ENCODE data around the gene PHLPP1. TPM values are rescaled to one million over a fixed set of nuclear protein-coding genes. Genes with fewer than 3 reads are reported as not detected.
"Not testable (repeated sequence)": the region's sequence is repeated elsewhere in the genome, so short reads cannot be mapped to it uniquely, and the experiment has no call there.

Gene PHLPP1
- total and polyA plus RNA-seq, 10 donors: 1.2 to 10.6 (median 6.7) TPM

GRCh38 chr18:62904396-62905285 is 189.3 kb downstream of the PHLPP1 start:
- Histone ChIP-seq H3K36me3 (peaks cover 0 to 45% (median 2%) of the 10 kb centered on the region in 6 donors), H3K4me3 (no peak overlapping the region), H3K4me1 (no peaks in the 10 kb centered on the region), H3K27me3 (replicated peaks in 1 of 7) (no peaks in the 10 kb centered on the region), H3K27ac (no peak overlapping the region), H3K9me3 (no peaks in the 10 kb centered on the region)
- no peak for DNase-seq
- intact Hi-C loops (cut with DNase I; ENCODE audit: low total_unique reads): no loop called here
- WGBS, 5 donors: 75 to 85% (median 83%) methylated on average over 2 of the region's 2 CpGs
- no peak for TF ChIP-seq POLR2AphosphoS5 (IDR thresholded peaks at IDR 0.05)
- no peak for TF ChIP-seq POLR2A (IDR thresholded peaks at IDR 0.05)
- TF ChIP-seq CTCF (IDR thresholded peaks at IDR 0.05 in 8 of 11, conservative IDR thresholded peaks at IDR 0.05 in 3 of 11): no peak

GRCh38 chr18:62912885-62913284 is 197.5 kb downstream of the PHLPP1 start:
- H3K36me3 ChIP-seq: peaks cover 0 to 5% (median 0%) of the 10 kb centered on the region in 6 donors
- DNase-seq: no peak
- intact Hi-C loops (cut with DNase I; ENCODE audit: low total_unique reads): no loop called here
- H3K27me3 ChIP-seq (replicated peaks in 1 of 7): no peaks in the 10 kb centered on the region
- H3K4me1 ChIP-seq: no peaks in the 10 kb centered on the region
- no peak overlapping the region for H3K27ac ChIP-seq
- WGBS, 5 donors: 45 to 71% (median 69%) methylated on average over 2 of the region's 2 CpGs
- no peak for TF ChIP-seq POLR2A (IDR thresholded peaks at IDR 0.05)
- TF ChIP-seq CTCF (IDR thresholded peaks at IDR 0.05 in 8 of 11, conservative IDR thresholded peaks at IDR 0.05 in 3 of 11): no peak
- no peak for TF ChIP-seq POLR2AphosphoS5 (IDR thresholded peaks at IDR 0.05)
- H3K9me3 ChIP-seq: no peaks in the 10 kb centered on the region
- H3K4me3 ChIP-seq: no peak overlapping the region

GRCh38 chr18:62913824-62914223 is 198.5 kb downstream of the PHLPP1 start:
- intact Hi-C loops (cut with DNase I; ENCODE audit: low total_unique reads); H3K4me1 ChIP-seq; DNase-seq; H3K9me3 ChIP-seq; H3K4me3 ChIP-seq; H3K36me3 ChIP-seq; H3K27ac ChIP-seq; H3K27me3 ChIP-seq (replicated peaks in 1 of 7): not testable (repeated sequence)
- WGBS, 5 donors: 78 to 90% (median 81%) methylated on average over 7 of the region's 7 CpGs

GRCh38 chr18:62914871-62915392 is 199.6 kb downstream of the PHLPP1 start:
- no peak for DNase-seq
- intact Hi-C loops (cut with DNase I; ENCODE audit: low total_unique reads): no loop called here
- H3K9me3 ChIP-seq: no peaks in the 10 kb centered on the region
- no peak overlapping the region for H3K4me3 ChIP-seq
- no peaks in the 10 kb centered on the region for H3K27me3 ChIP-seq (replicated peaks in 1 of 7)
- 93 to 97% (median 96%) methylated on average over 3 of the region's 3 CpGs for WGBS, 5 donors
- TF ChIP-seq POLR2A (IDR thresholded peaks at IDR 0.05): no peak
- TF ChIP-seq CTCF (IDR thresholded peaks at IDR 0.05 in 8 of 11, conservative IDR thresholded peaks at IDR 0.05 in 3 of 11): no peak
- no peak for TF ChIP-seq POLR2AphosphoS5 (IDR thresholded peaks at IDR 0.05)
- peaks cover 0 to 6% (median 1%) of the 10 kb centered on the region in 6 donors for H3K36me3 ChIP-seq
- H3K4me1 ChIP-seq: no peaks in the 10 kb centered on the region
- no peak overlapping the region for H3K27ac ChIP-seq

Data from spleen (tissue), 11 donors.